Mucosa of stomach (tissue), 1 donor: Measurements from ENCODE around the gene SPOPL.

Experiments used
- H3K27me3 ChIP-seq: one replicate; pipeline ENCODE4 v1.7.0; 2013; ENCODE audit warnings: mild to moderate bottlenecking, low read length; ENCODE audit not compliant: control insufficient read depth, insufficient read depth
- H3K36me3 ChIP-seq: one replicate; pipeline ENCODE4 v1.7.0; 2013; ENCODE audit warnings: low read length; ENCODE audit not compliant: control insufficient read depth, insufficient read depth
- H3K4me1 ChIP-seq: one replicate; pipeline ENCODE4 v1.7.0; 2013; ENCODE audit warnings: mild to moderate bottlenecking, low read length; ENCODE audit not compliant: control insufficient read depth, insufficient read depth
- H3K4me3 ChIP-seq: one replicate; pipeline ENCODE4 v1.7.0; 2013; ENCODE audit warnings: low read length
- H3K9ac ChIP-seq: one replicate; pipeline ENCODE4 v1.7.0; 2013; ENCODE audit warnings: mild to moderate bottlenecking, low read length, moderate library complexity
- H3K9me3 ChIP-seq: one replicate; pipeline ENCODE4 v1.7.0; 2013; ENCODE audit warnings: mild to moderate bottlenecking, low read length, moderate library complexity; ENCODE audit not compliant: control insufficient read depth
- donor health status: Pancreatic carcinoma.

The SPOPL gene

DNA sequence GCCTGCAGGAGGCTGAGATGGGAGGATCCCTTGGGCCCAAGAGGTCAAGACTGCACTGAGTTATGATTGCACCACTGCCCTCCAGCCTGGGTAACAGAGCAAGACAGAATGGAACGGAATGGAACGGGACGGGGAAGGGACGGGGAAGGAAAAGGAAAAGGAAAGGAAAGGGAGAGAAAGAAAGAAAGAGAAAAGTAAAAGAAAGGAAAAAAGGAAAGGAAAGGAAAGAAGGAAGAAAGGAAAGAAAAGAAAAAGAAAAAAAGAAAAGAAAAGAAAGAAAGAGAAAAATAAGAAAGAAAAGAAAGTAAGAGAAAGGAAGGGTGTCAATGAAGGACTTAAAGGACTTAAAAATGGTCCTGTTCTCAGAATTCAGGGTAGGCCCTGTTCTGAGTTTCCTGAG is 4.3 kb upstream of the SPOPL start:
- Histone ChIP-seq H3K4me1 (peaks cover 4% of the 10 kb centered on the region), H3K27me3 (no peaks in the 10 kb centered on the region), H3K9me3 (no peaks in the 10 kb centered on the region), H3K4me3 (no peak overlapping the region), H3K9ac (no peak overlapping the region), H3K36me3 (no peaks in the 10 kb centered on the region)

GRCh38 chr2:138499684-138500083 is 1.9 kb upstream of the SPOPL start:
- H3K4me1 ChIP-seq: peaks cover 10% of the 10 kb centered on the region
- H3K36me3 ChIP-seq: no peaks in the 10 kb centered on the region
- no peaks in the 10 kb centered on the region for H3K9me3 ChIP-seq
- no peaks in the 10 kb centered on the region for H3K27me3 ChIP-seq
- no peak overlapping the region for H3K4me3 ChIP-seq
- H3K9ac ChIP-seq: no peak overlapping the region

GRCh38 chr2:138500592-138501424 is 762 bp upstream of the SPOPL start:
- Histone ChIP-seq H3K27me3 (no peaks in the 10 kb centered on the region), H3K4me1 (peaks cover 16% of the 10 kb centered on the region), H3K9ac (peak overlapping the region; percentile 94), H3K4me3 (peak overlapping the region; percentile 65), H3K36me3 (no peaks in the 10 kb centered on the region), H3K9me3 (no peaks in the 10 kb centered on the region)

DNA sequence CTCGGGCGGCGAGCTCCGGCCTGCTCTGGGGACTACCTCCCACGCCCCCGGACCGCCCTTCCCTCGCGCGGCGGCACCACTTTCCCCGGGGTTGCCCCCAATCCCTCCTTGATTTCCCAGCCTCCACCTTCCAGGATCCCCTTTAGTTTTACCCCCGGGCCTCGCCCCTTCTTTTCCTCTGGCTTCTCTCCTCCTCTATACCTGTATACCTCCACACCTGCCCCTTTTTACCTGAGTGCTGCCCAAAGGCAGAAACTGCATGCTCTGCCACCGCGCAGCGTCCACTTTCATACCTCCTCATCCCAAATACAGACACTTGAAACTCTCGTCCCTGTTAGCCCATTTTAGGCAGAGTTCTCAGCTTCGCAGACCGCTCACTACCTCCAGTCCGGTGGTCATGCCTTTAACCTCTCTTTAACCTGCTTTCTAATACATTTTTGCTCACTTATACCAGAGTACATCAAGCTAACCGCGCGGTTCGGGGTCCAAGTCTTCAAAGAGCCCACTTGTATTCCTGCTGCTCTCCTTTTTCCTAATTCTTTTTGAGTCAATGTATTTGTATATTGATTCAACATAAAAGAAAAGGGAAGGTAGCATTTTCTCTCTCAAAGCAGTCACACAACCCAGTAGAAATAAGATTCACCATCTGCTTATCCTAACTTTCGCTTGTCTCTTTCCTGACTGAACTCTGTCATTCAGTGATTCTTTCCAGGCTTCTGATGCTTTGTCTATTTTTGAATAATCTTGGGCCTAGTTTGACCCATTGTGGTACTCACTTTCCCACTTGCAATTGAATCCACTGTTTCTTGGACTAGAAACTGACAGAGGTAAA is 901 bp downstream of the SPOPL start:
- peaks cover 31% of the 10 kb centered on the region for H3K4me1 ChIP-seq
- peak overlapping the region; percentile 85 for H3K4me3 ChIP-seq
- no peaks in the 10 kb centered on the region for H3K27me3 ChIP-seq
- H3K9ac ChIP-seq: peak overlapping the region; percentile 90
- no peaks in the 10 kb centered on the region for H3K9me3 ChIP-seq
- H3K36me3 ChIP-seq: no peaks in the 10 kb centered on the region

DNA sequence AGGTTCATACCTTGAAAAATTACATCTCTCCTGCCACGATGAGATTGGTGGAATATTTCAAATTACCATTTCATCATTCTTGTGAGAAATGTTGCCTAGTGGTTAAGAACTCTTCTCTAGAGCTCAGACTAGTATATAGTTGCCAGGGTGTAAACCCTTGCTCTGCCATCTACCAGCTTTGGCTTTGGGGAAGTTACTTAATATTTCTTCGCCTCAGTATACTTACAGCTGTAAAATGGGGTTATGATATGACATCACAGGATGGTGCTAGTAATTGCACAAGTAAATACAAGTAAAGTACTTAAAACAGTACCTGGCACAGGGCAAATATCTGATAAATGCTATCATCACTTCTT is 1.5 kb downstream of the SPOPL start:
- Histone ChIP-seq H3K36me3 (no peaks in the 10 kb centered on the region), H3K27me3 (no peaks in the 10 kb centered on the region), H3K9ac (peak overlapping the region; percentile 90), H3K4me1 (peaks cover 31% of the 10 kb centered on the region), H3K9me3 (no peaks in the 10 kb centered on the region), H3K4me3 (peak overlapping the region; percentile 85)

DNA sequence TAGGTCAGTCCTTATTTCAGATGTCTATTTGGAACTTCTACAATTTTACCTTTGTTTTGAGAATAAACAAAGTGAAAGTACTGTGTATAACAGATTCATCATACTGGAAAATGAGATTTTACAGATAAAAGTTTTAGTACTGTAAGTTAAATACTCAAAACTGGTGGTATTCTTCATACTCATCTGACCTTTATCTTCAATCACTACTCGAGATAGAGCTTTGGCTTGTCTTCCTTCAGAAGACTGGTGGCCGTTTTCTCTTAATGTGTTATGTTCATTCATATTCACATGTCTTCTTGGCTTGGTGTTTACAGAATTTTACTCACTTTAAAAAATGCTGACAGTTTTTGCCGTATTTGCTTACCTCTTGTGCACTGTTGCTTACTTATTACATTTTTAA is 2.1 kb downstream of the SPOPL start:
- H3K4me3 ChIP-seq: no peak overlapping the region
- peaks cover 31% of the 10 kb centered on the region for H3K4me1 ChIP-seq
- H3K27me3 ChIP-seq: no peaks in the 10 kb centered on the region
- no peaks in the 10 kb centered on the region for H3K9me3 ChIP-seq
- H3K9ac ChIP-seq: peak overlapping the region; percentile 13
- no peaks in the 10 kb centered on the region for H3K36me3 ChIP-seq

DNA sequence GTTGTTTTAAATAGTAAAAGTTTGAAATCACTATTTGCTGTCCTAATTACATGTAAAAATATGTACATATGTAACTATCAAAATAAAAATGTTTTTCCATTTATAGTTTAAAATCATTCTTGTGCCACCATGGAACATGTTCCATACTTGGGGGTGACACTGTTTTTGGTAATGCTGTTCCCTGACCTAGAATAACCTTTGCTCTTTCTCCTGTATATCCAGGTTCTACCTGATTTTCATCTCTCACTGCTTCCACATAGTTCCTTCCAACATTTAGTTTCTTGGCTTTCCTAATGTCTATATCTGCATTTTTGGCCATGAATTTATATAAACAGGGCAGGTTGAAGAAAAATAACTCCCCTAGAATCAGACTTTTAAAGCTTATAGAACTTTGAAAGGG is 2.5 kb downstream of the SPOPL start:
- Histone ChIP-seq H3K4me1 (peaks cover 31% of the 10 kb centered on the region), H3K4me3 (no peak overlapping the region)

GRCh38 chr2:138504546-138505235 is 3.1 kb downstream of the SPOPL start:
- no peak overlapping the region for H3K4me3 ChIP-seq
- H3K36me3 ChIP-seq: no peaks in the 10 kb centered on the region
- peaks cover 31% of the 10 kb centered on the region for H3K4me1 ChIP-seq
- H3K9me3 ChIP-seq: no peaks in the 10 kb centered on the region
- no peaks in the 10 kb centered on the region for H3K27me3 ChIP-seq
- no peak overlapping the region for H3K9ac ChIP-seq

More for the DNA sequence above, 2.5 kb downstream of the SPOPL start:
- Histone ChIP-seq H3K9me3 (no peaks in the 10 kb centered on the region), H3K9ac (no peak overlapping the region), H3K27me3 (no peaks in the 10 kb centered on the region), H3K36me3 (no peaks in the 10 kb centered on the region)

GRCh38 chr2:138507267-138507666 is 5.7 kb downstream of the SPOPL start:
- H3K4me1 ChIP-seq: peaks cover 28% of the 10 kb centered on the region
- no peak overlapping the region for H3K4me3 ChIP-seq
- H3K9me3 ChIP-seq: no peaks in the 10 kb centered on the region
- H3K9ac ChIP-seq: no peak overlapping the region
- H3K27me3 ChIP-seq: no peaks in the 10 kb centered on the region
- H3K36me3 ChIP-seq: no peaks in the 10 kb centered on the region

GRCh38 chr2:138510319-138510718 is 8.7 kb downstream of the SPOPL start:
- H3K4me1 ChIP-seq: peaks cover 22% of the 10 kb centered on the region
- H3K36me3 ChIP-seq: no peaks in the 10 kb centered on the region

GRCh38 chr2:138512672-138513071 is 11.1 kb downstream of the SPOPL start:
- no peaks in the 10 kb centered on the region for H3K9me3 ChIP-seq
- H3K36me3 ChIP-seq: no peaks in the 10 kb centered on the region
- no peaks in the 10 kb centered on the region for H3K27me3 ChIP-seq
- H3K9ac ChIP-seq: no peak overlapping the region
- peaks cover 15% of the 10 kb centered on the region for H3K4me1 ChIP-seq
- H3K4me3 ChIP-seq: no peak overlapping the region

More at GRCh38 chr2:138510319-138510718, 8.7 kb downstream of the SPOPL start:
- H3K9me3 ChIP-seq: no peaks in the 10 kb centered on the region
- H3K4me3 ChIP-seq: no peak overlapping the region
- no peak overlapping the region for H3K9ac ChIP-seq
- H3K27me3 ChIP-seq: no peaks in the 10 kb centered on the region

GRCh38 chr2:138514173-138514572 is 12.6 kb downstream of the SPOPL start:
- H3K9me3 ChIP-seq: no peaks in the 10 kb centered on the region
- peaks cover 15% of the 10 kb centered on the region for H3K4me1 ChIP-seq
- no peaks in the 10 kb centered on the region for H3K36me3 ChIP-seq
- H3K4me3 ChIP-seq: no peak overlapping the region
- H3K27me3 ChIP-seq: no peaks in the 10 kb centered on the region
- no peak overlapping the region for H3K9ac ChIP-seq
